ENCODE results near the gene TNIK.

- TF ChIP-seq POU2F2 (IDR thresholded peaks at IDR 0.05; ENCODE audit: low read depth, low read length) (no peak), SPI1 (IDR thresholded peaks at IDR 0.05; ENCODE audit: low read depth, low read length) (no peak), POLR2AphosphoS5 (IDR thresholded peaks at IDR 0.05; ENCODE audit: low read depth, low read length) (no peak)
These were observed 286.5 kb downstream of the TNIK start for GRCh38 chr3:171173736-171174135.

Measured in GM12891 (cell line).